ENCODE results near the gene ZNF683. TPM values are rescaled to one million over a fixed set of nuclear protein-coding genes. Genes with fewer than 3 reads are reported as not detected.

Gene ZNF683
- total RNA-seq, 2 donors from 2014 or later, result 0.25 TPM; not detected in 1

DNA sequence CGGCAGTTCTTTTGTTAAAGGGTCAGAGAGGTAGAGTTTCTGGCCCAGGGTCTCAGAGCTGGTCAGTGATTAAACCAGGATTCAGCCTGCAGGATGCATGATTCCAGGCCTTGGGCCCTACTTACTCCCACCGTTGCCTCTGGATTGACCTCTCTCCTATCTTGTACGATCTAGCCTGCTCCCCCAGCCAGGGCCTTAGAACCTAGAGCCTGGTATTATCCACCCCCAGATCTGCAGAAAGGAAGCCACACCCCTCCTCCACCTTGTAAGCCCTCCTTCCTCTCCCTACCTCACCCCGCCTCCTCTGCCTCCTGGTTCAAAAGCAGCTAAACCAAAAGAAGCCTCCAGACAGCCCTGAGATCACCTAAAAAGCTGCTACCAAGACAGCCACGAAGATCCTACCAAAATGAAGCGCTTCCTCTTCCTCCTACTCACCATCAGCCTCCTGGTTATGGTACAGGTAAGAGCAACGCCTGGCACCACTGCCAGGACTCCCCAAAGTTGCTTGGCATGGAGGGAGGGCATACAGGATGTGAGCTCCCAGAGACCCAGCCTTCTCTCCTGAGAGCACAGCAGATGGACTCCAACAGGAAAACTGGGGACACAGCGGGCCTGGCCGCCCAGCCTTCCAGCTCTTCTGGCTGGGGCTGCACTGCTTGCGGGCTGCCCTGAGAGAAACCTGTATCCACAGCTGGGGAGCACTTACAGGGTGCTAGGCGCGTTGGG, 54.8 kb downstream of the ZNF683 start, which contains the start of gene CD52:
Gene CD52, plus strand, starts transcription at position 347 of the 726 bp plus-strand sequence. Its CDS starts 60 bp downstream, at position 407.
- H3K27me3 Mint-ChIP-seq (ENCODE audit: low read depth), result no peaks in the 10 kb centered on the region
- peaks cover 5 to 6% of the 10 kb centered on the region in 2 donors for H3K36me3 Mint-ChIP-seq (ENCODE audit: insufficient read depth in 2 of 2)
- peaks cover 78% of the 10 kb centered on the region for H3K4me1 Mint-ChIP-seq (ENCODE audit: low read depth)
- no peaks in the 10 kb centered on the region for H3K9me3 Mint-ChIP-seq
- H3K27ac Mint-ChIP-seq, result peak within 1 kb of the TSS; percentile 81
- H3K4me3 Mint-ChIP-seq, result peak within 1 kb of the TSS; percentile 96 to 97
- peak; percentile 53 to 64 for ATAC-seq (replicated peaks in 1 of 2)
- peak; percentile 72 to 76 for DNase-seq

DNA sequence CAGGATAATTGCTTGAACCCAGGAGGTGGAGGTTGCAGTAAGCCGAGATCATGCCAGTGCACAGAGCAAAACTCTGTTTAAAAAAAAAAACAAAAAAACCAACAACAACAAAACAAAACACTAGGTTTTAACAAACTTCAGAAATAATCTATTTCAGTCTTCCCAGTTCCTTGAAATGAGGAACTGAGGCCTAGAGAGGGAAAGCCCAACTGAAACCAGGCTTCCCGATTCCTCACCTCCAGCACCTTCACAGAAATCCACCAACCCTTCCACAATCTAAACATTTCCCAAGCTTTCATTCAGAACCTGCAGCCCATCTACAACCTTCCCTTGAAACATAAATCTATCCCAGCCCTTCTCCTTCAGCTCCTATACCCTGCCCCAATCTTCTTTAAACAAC, 55.4 kb downstream of the ZNF683 start:
- H3K27me3 Mint-ChIP-seq (ENCODE audit: low read depth), result no peaks in the 10 kb centered on the region
- peaks cover 4 to 6% of the 10 kb centered on the region in 2 donors for H3K36me3 Mint-ChIP-seq (ENCODE audit: insufficient read depth in 2 of 2)
- ATAC-seq (replicated peaks in 1 of 2), result no peak
- peak overlapping the region; percentile 81 for H3K27ac Mint-ChIP-seq
- no peak for DNase-seq
- H3K4me3 Mint-ChIP-seq, result peak overlapping the region; percentile 96 to 97
- no peaks in the 10 kb centered on the region for H3K9me3 Mint-ChIP-seq
- H3K4me1 Mint-ChIP-seq (ENCODE audit: low read depth), result peaks cover 75% of the 10 kb centered on the region

DNA sequence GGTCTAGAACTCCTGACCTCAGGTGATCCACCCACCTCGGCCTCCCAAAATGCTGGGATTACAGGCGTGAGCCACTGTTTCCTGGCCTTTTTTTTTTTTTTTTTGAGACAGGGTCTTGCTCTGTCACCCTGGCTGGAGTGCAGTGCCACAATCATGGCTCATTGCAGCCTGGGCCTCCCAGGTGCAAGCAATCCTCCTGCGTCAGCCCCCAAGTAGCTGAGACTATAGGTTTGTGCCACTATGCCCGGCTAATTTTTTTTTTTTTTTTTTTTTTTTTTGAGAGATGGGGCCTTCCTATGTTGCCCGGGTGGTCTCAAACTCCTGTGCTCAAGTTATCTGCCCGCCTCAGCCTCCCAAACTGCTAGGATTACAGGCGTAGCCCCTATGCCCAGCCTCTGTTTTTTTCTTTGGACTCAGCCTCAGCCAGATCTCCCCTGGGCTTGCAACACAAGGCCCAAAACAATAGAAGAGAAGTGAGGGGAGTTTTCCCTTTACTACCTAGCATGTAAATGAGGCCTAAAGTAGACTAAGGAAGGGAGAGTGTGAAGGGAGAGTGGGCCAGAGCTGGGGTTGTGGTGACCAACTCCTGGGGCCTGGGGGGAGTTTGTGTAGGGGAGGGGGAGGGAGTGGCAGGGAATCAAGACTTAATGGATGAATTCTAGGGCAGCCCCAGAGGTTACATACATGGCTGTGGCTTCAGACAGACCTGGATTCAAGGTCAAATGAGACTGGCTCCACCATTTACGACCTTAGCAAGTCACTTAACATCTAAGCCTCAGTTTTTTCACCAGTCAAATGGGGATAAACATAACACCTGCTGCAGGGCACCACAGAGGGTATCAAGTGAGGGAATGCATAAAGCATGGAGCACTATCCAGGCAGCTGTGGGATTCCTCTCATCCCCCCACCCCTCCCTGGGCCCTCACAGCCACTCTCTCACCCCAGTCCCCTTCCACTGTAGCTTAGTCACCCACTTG, 56.4 kb downstream of the ZNF683 start:
- peak overlapping the region; percentile 66 to 68 for H3K4me3 Mint-ChIP-seq
- DNase-seq (no peak), ATAC-seq (replicated peaks in 1 of 2) (no peak)
- H3K27ac Mint-ChIP-seq, result peak overlapping the region; percentile 76
- no peaks in the 10 kb centered on the region for H3K9me3 Mint-ChIP-seq
- H3K27me3 Mint-ChIP-seq (ENCODE audit: low read depth), result no peaks in the 10 kb centered on the region
- H3K4me1 Mint-ChIP-seq (ENCODE audit: low read depth), result peaks cover 71% of the 10 kb centered on the region
- peaks cover 1 to 5% of the 10 kb centered on the region in 2 donors for H3K36me3 Mint-ChIP-seq (ENCODE audit: insufficient read depth in 2 of 2)

DNA sequence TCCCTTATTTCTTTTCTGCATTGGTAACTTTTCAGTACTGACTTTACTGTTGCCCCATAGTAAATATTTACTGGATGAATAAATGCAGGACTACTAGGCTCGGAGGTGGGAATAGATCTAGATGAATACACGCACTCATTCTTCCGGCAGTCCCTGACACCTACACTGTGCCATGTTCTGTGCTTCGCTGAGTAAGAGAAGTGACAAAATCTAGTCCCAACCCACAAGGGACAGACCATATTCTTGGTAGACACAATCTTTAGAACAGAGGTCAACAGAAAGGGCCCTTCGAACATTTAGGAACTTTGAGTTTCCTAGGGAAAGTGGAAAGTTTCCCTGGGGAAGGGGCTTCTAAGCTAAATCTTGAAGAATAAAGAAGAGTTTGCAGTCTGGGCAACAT, 58.0 kb downstream of the ZNF683 start:
- no peaks in the 10 kb centered on the region for H3K9me3 Mint-ChIP-seq

More for the DNA sequence above, 58.0 kb downstream of the ZNF683 start:
- H3K4me1 Mint-ChIP-seq (ENCODE audit: low read depth), result peaks cover 56% of the 10 kb centered on the region
- H3K27me3 Mint-ChIP-seq (ENCODE audit: low read depth), result no peaks in the 10 kb centered on the region
- ATAC-seq (replicated peaks in 1 of 2) (no peak), DNase-seq (no peak)
- H3K27ac Mint-ChIP-seq, result peak overlapping the region; percentile 27
- H3K36me3 Mint-ChIP-seq (ENCODE audit: insufficient read depth in 2 of 2), result peaks cover 0 to 2% of the 10 kb centered on the region in 2 donors
- H3K4me3 Mint-ChIP-seq, result peak overlapping the region in 1 of 2 donors; percentile 68

Other genes starting within 250 kb of the ZNF683 start
- gene FAM110D, start 213.7 kb downstream of the ZNF683 start, total RNA-seq, result not detected
- gene C1orf232, start 203.8 kb downstream of the ZNF683 start, total RNA-seq, result not detected
- gene ZNF593, start 202.8 kb downstream of the ZNF683 start, total RNA-seq, result 10 to 100 TPM; 34.1 to 42.4 TPM
- gene ZNF593OS, start 200.9 kb downstream of the ZNF683 start, total RNA-seq, result not detected
- 1 to 10 TPM; 1.1 to 5.0 TPM for gene CNKSR1, start 195.3 kb downstream of the ZNF683 start, total RNA-seq
- under 1 TPM in 1 of 2 donors, not detected in 1; 0.19 TPM for gene CATSPER4, start 182.1 kb downstream of the ZNF683 start, total RNA-seq
- gene CEP85, start 138.6 kb downstream of the ZNF683 start, total RNA-seq, result 10 to 100 TPM; 30.8 to 34.6 TPM
- gene SH3BGRL3, start 92.7 kb downstream of the ZNF683 start, total RNA-seq, result 100 to 1,000 TPM; 148 to 165 TPM
- gene UBXN11, start 66.1 kb downstream of the ZNF683 start, total RNA-seq, result 10 to 100 TPM; 19.1 to 19.3 TPM
- gene CD52, start 54.8 kb downstream of the ZNF683 start, total RNA-seq, result 100 to 1,000 TPM; 213 to 245 TPM
- 1 to 10 TPM; 1.6 to 2.3 TPM for gene CRYBG2, start 18.6 kb downstream of the ZNF683 start, total RNA-seq
- gene LIN28A, start 38.1 kb upstream of the ZNF683 start, total RNA-seq, result not detected
- gene DHDDS, start 59.6 kb upstream of the ZNF683 start, total RNA-seq, result 10 to 100 TPM; 39.5 to 43.6 TPM
- gene HMGN2, start 99.7 kb upstream of the ZNF683 start, total RNA-seq, result 100 to 1,000 TPM; 434 to 439 TPM
- 100 to 1,000 TPM; 154 to 163 TPM for gene RPS6KA1, start 157.0 kb upstream of the ZNF683 start, total RNA-seq

All from activated T-cell treated with anti-CD3 and anti-CD28 coated beads, Interleukin-2, amount 50 U/mL, for 72 hours (primary cell).